ENCODE data around the gene CYP4F2. TPM values are rescaled to one million over a fixed set of nuclear protein-coding genes. Genes with fewer than 3 reads are reported as not detected.

CYP4F2 gene
- total RNA-seq, 1 donor from 2014 or later: not detected

DNA sequence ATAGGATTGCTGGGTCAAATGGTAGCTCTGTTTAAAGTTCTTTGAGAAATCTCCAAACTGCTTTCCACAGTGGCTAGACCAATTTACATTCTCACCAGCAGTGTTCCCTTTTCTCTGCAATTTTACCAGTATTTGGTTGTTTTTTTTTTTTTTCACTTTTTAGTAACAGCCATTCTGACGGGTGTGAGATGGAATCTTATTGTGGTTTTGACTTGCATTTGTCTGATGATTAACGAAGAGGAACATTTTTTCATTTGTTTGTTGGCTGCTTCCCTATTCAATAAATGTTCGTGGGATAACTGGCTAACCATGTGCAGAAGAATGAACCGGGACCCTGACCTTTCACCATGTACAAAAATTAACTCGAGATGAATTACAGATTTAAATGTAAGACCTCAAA, 31.2 kb downstream of the CYP4F2 start:
- TF ChIP-seq, protein P1, sequence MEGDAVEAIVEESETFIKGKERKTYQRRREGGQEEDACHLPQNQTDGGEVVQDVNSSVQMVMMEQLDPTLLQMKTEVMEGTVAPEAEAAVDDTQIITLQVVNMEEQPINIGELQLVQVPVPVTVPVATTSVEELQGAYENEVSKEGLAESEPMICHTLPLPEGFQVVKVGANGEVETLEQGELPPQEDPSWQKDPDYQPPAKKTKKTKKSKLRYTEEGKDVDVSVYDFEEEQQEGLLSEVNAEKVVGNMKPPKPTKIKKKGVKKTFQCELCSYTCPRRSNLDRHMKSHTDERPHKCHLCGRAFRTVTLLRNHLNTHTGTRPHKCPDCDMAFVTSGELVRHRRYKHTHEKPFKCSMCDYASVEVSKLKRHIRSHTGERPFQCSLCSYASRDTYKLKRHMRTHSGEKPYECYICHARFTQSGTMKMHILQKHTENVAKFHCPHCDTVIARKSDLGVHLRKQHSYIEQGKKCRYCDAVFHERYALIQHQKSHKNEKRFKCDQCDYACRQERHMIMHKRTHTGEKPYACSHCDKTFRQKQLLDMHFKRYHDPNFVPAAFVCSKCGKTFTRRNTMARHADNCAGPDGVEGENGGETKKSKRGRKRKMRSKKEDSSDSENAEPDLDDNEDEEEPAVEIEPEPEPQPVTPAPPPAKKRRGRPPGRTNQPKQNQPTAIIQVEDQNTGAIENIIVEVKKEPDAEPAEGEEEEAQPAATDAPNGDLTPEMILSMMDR (IDR thresholded peaks at IDR 0.05): no peak
- no peaks in the 10 kb centered on the region for H3K36me3 Mint-ChIP-seq (ENCODE audit: unreplicated experiment)
- H3K4me1 Mint-ChIP-seq (ENCODE audit: unreplicated experiment): no peaks in the 10 kb centered on the region
- no peak overlapping the region for H3K4me3 Mint-ChIP-seq (ENCODE audit: unreplicated experiment)
- no peak for DNase-seq (ENCODE audit: extremely low spot score, unreplicated experiment)
- no peak overlapping the region for H3K27ac Mint-ChIP-seq (ENCODE audit: unreplicated experiment)
- peaks cover 5% of the 10 kb centered on the region for H3K9me3 Mint-ChIP-seq (ENCODE audit: unreplicated experiment)
- no peaks in the 10 kb centered on the region for H3K27me3 Mint-ChIP-seq (ENCODE audit: unreplicated experiment)

DNA sequence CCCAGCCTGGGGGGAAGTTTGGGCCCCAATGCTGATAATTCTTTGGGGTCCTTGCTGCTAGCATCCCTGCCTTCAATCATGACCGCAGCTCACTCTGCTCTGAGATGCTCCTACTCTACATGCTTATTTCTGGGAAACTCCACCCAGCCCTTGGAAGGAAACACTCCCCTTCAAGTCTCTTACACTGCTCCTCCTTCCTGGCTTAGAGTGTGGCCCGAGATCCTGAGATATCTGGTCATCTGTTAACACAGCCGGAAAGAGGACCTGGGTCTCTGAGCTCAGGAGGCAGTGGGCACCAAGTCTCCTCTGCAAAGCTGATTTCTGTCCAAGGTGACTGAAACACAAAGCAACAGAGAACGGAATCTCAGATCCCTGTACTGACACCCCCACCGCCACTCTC, 33.0 kb downstream of the CYP4F2 start:
- Mint-ChIP-seq H3K9me3 (ENCODE audit: unreplicated experiment) (peaks cover 5% of the 10 kb centered on the region), H3K27me3 (ENCODE audit: unreplicated experiment) (no peaks in the 10 kb centered on the region), H3K27ac (ENCODE audit: unreplicated experiment) (no peak overlapping the region), H3K4me3 (ENCODE audit: unreplicated experiment) (no peak overlapping the region), H3K4me1 (ENCODE audit: unreplicated experiment) (no peaks in the 10 kb centered on the region), H3K36me3 (ENCODE audit: unreplicated experiment) (no peaks in the 10 kb centered on the region)
- no peak for DNase-seq (ENCODE audit: extremely low spot score, unreplicated experiment)
- TF ChIP-seq, protein P1 (IDR thresholded peaks at IDR 0.05): no peak

DNA sequence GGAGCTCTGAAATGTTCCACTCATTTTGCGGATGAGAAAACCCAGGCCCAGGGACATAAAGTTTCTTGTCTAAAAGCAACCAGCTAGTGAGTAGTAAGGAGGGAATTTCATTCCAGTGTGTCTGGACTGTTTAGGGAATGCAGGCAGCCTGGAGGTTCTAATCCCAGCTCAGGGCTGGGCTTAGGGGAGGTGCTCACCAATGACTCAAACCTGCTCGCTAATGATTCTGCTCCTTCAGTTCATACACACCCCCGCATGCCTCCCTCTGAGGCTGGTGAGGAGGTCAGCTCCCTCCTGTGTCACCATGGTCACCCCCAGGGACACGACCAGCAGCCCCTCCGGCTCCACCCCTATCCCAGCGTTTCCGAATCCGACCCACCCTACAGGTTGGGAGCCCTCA, 34.6 kb downstream of the CYP4F2 start:
- Mint-ChIP-seq H3K4me1 (ENCODE audit: unreplicated experiment) (no peaks in the 10 kb centered on the region), H3K27ac (ENCODE audit: unreplicated experiment) (no peak overlapping the region), H3K27me3 (ENCODE audit: unreplicated experiment) (no peaks in the 10 kb centered on the region), H3K9me3 (ENCODE audit: unreplicated experiment) (no peaks in the 10 kb centered on the region), H3K4me3 (ENCODE audit: unreplicated experiment) (no peak overlapping the region), H3K36me3 (ENCODE audit: unreplicated experiment) (no peaks in the 10 kb centered on the region)
- DNase-seq (ENCODE audit: extremely low spot score, unreplicated experiment): no peak
- TF ChIP-seq, protein P1 (IDR thresholded peaks at IDR 0.05): no peak

DNA sequence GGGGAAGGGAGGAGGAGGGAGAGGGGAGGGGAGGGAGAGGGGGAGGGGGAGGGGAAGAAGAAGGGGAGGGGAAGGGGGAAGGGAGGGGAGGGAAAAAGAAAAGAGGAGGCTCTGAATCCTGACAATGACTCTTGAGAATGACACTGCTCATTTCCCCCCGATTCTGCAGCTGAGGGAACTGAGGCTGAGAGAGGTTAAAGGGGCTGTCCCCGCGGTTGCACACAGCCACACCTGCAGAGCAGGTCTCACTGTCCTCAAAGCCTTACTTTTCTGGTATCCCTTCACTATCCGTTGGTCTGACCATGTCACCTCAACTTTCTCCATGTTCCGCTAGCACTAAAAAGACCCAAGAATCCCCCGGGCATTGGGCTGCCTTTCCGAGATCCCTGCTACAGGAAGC, 35.4 kb downstream of the CYP4F2 start:
- Mint-ChIP-seq H3K27ac (ENCODE audit: unreplicated experiment) (no peak overlapping the region), H3K4me1 (ENCODE audit: unreplicated experiment) (no peaks in the 10 kb centered on the region), H3K9me3 (ENCODE audit: unreplicated experiment) (no peaks in the 10 kb centered on the region), H3K4me3 (ENCODE audit: unreplicated experiment) (no peak overlapping the region), H3K36me3 (ENCODE audit: unreplicated experiment) (no peaks in the 10 kb centered on the region), H3K27me3 (ENCODE audit: unreplicated experiment) (no peaks in the 10 kb centered on the region)
- TF ChIP-seq, protein P1 (IDR thresholded peaks at IDR 0.05): no peak
- no peak for DNase-seq (ENCODE audit: extremely low spot score, unreplicated experiment)

DNA sequence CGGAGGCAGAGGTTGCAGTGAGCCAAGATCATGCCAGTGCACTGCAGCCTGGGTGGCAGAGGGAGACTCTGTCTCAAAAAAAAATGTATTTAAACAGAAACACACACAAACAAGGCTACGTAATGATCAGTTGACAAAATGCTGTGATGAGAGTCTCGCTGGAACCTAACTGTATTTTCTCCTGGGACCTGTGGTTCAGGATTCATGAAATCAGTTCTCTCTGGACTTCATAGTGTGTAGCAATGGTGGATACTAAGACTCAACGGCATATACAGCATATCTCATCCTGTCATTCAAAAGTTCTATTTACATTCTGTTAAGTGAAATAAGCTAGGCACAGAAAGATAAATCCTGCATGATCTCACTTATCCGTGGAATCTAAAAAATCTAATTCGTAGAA, 37.4 kb downstream of the CYP4F2 start:
- Mint-ChIP-seq H3K4me1 (ENCODE audit: unreplicated experiment) (no peaks in the 10 kb centered on the region), H3K27ac (ENCODE audit: unreplicated experiment) (no peak overlapping the region), H3K36me3 (ENCODE audit: unreplicated experiment) (no peaks in the 10 kb centered on the region), H3K4me3 (ENCODE audit: unreplicated experiment) (no peak overlapping the region), H3K9me3 (ENCODE audit: unreplicated experiment) (peaks cover 4% of the 10 kb centered on the region), H3K27me3 (ENCODE audit: unreplicated experiment) (no peaks in the 10 kb centered on the region)
- TF ChIP-seq, protein P1 (IDR thresholded peaks at IDR 0.05): no peak
- no peak for DNase-seq (ENCODE audit: extremely low spot score, unreplicated experiment)

All from osteocyte (in vitro differentiated cells).